OCI-LY1 (cell line): ENCODE data around the gene GLB1L3.

ENCODE experiments used
- EZH2 ChIP-seq: fragments of 200-600 bp; sonication (generic), shearing (Covaris generic); IDR thresholded peaks from 2 replicates; pipeline ENCODE4 v1.8.0; 2017; ENCODE audit warnings: borderline replicate concordance, mixed run types, mild to moderate bottlenecking, antibody characterized with exemption, low read length, moderate library complexity, mixed read lengths
- TF ChIP-seq, protein P1 (sequence below): fragments of 200-600 bp; sonication (generic), shearing (Covaris generic); IDR thresholded peaks from 2 replicates; pipeline ENCODE4 v1.5.1; 2017; ENCODE audit warnings: mild to moderate bottlenecking, antibody characterized with exemption, low read length, moderate library complexity, mixed read lengths

DNA sequence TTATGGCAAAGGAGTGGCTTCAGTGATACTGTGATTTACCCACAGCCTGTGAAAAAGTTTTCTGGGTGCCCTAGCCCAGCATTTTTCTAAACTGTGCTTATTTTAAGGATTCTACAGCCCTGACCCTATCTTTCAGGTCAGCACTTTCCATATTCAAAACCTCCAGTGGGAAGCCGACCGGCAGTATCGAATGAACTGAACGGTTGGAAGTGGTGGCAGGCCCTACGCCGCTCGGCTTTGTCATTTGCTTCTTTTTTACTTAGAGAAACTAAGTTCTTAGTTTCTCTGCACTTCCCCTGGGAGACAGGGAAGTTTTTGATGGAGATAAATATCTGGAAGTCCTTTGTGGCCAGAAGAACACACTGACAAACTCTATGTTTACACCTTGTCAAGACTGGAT lies 56.6 kb downstream of the GLB1L3 start:
- TF ChIP-seq, protein P1, sequence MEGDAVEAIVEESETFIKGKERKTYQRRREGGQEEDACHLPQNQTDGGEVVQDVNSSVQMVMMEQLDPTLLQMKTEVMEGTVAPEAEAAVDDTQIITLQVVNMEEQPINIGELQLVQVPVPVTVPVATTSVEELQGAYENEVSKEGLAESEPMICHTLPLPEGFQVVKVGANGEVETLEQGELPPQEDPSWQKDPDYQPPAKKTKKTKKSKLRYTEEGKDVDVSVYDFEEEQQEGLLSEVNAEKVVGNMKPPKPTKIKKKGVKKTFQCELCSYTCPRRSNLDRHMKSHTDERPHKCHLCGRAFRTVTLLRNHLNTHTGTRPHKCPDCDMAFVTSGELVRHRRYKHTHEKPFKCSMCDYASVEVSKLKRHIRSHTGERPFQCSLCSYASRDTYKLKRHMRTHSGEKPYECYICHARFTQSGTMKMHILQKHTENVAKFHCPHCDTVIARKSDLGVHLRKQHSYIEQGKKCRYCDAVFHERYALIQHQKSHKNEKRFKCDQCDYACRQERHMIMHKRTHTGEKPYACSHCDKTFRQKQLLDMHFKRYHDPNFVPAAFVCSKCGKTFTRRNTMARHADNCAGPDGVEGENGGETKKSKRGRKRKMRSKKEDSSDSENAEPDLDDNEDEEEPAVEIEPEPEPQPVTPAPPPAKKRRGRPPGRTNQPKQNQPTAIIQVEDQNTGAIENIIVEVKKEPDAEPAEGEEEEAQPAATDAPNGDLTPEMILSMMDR: no peak
- no peak for TF ChIP-seq EZH2
